ENCODE results near the gene NDFIP2. TPM values are rescaled to one million over a fixed set of nuclear protein-coding genes. Genes with fewer than 3 reads are reported as not detected.
A peak's percentile ranks its signal among the peaks of the same experiment; 100 is the strongest.

The NDFIP2 gene
- total RNA-seq, 5 donors from 2014 or later (not counting 1 experiment from before 2014, with no cell fraction given), result 3.1 to 6.8 (median 5.0) TPM

DNA sequence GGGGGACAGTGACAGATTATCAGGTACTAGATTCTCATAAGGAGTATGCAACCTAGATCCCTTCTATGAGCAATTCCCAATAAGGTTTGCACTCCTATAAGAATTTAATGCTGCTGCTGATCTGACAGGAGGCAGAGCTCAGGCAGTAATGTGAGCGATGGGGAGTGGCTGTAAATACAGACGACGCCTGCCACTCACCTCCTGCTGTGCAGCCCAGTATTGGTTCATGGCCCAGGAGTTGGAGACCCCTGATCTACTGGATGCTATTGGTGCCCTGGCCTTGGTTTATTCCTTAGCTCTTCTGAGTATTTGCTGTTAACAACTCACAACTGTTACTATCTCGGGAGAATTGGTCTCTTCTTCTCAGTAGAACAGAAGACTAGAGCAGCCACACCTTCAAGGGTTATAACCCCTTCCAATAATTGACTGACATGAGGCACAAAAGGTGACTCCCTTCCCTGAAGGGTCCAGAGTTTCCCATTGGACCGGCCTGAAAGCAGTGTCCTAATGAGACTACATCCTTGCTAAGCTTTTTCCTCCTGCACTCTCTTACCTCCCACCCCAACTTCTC lies 39.9 kb upstream of the NDFIP2 start:
- WGBS (ENCODE audit: insufficient coverage), result 100% methylated on average over 3 of the region's 5 CpGs
- H3K4me1 ChIP-seq (ENCODE audit: control insufficient read depth in 1 of 2, extremely low read depth in 1 of 2, insufficient read depth in 2 of 2, low read length in 2 of 2), result peaks cover 0 to 2% of the 10 kb centered on the region in 2 experiments
- Mint-ChIP-seq H3K27ac (no peak overlapping the region), H3K9me3 (no peaks in the 10 kb centered on the region), H3K36me3 (no peaks in the 10 kb centered on the region), H3K4me3 (no peak overlapping the region), H3K27me3 (peaks cover 0 to 2% of the 10 kb centered on the region in 2 donors), H3K4me1 (peaks cover under 1 to 8% (median 4%) of the 10 kb centered on the region in 3 donors)
- no peak overlapping the region for H3K27ac ChIP-seq (ENCODE audit: low read length)
- H3K27me3 ChIP-seq (replicated peaks in 1 of 2; ENCODE audit: control insufficient read depth in 2 of 2, extremely low read depth in 1 of 2, insufficient read depth in 2 of 2, low read length in 1 of 2), result no peaks in the 10 kb centered on the region
- H3K4me3 ChIP-seq (ENCODE audit: control insufficient read depth in 1 of 2, extremely low read depth in 1 of 2, low read length in 1 of 2), result no peak overlapping the region
- H3K9me3 ChIP-seq, result no peaks in the 10 kb centered on the region
- ATAC-seq (replicated peaks in 1 of 4), result no peak
- DNase-seq, result no peak
- ChIA-PET CTCF (interaction anchor here in 1 of 2 donors (0.9 to 2.1 kb wide), 2 partner anchors 17 to 92 kb away, joined by 4 to 6 read pairs; no protein-coding TSS in a partner anchor), POLR2A (no interaction called here)
- H3K36me3 ChIP-seq (ENCODE audit: control insufficient read depth in 2 of 2, extremely low read depth in 1 of 2, insufficient read depth in 1 of 2, low read length in 1 of 2), result no peaks in the 10 kb centered on the region

DNA sequence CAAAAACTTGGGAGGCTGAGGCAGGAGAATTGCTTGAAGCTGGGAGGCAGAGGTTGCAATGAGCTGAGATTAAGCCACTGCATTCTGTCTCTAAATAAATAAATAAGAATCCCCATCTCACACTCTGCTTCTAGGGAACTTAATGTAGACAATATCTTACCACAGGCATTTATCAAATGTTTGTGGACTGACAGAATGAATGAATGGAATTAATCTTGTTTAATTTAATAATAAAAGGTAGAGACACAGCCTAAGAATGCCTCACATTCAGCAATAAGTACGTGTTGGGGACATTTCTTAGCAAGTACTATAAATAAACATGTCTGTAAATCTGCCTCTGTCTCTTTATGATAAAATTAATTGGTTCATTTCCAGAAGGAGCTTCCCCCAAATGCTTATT lies 38.7 kb upstream of the NDFIP2 start:
- ChIA-PET CTCF (interaction anchor here in 1 of 2 donors (0.9 to 2.1 kb wide), 2 partner anchors 18 to 91 kb away, joined by 4 to 6 read pairs; no protein-coding TSS in a partner anchor), POLR2A (interaction anchor here in 1 of 2 donors (0.6 kb wide), 1 partner anchor 15 kb away, joined by 4 read pairs; no protein-coding TSS in a partner anchor)
- no peak overlapping the region for H3K4me3 ChIP-seq (ENCODE audit: control insufficient read depth in 1 of 2, extremely low read depth in 1 of 2, low read length in 1 of 2)
- no CpG with 5 or more reads among the region's 1 CpG for WGBS (ENCODE audit: insufficient coverage)
- H3K27ac ChIP-seq (ENCODE audit: low read length), result no peak overlapping the region
- H3K36me3 Mint-ChIP-seq, result no peaks in the 10 kb centered on the region
- H3K4me1 ChIP-seq (ENCODE audit: control insufficient read depth in 1 of 2, extremely low read depth in 1 of 2, insufficient read depth in 2 of 2, low read length in 2 of 2), result peaks cover 4 to 6% of the 10 kb centered on the region in 2 experiments
- no peaks in the 10 kb centered on the region for H3K27me3 ChIP-seq (replicated peaks in 1 of 2; ENCODE audit: control insufficient read depth in 2 of 2, extremely low read depth in 1 of 2, insufficient read depth in 2 of 2, low read length in 1 of 2)
- no peaks in the 10 kb centered on the region for H3K9me3 ChIP-seq
- ATAC-seq (replicated peaks in 1 of 4), result no peak
- H3K4me3 Mint-ChIP-seq, result no peak overlapping the region
- no peaks in the 10 kb centered on the region for H3K9me3 Mint-ChIP-seq
- H3K27ac Mint-ChIP-seq, result no peak overlapping the region
- DNase-seq, result no peak
- H3K36me3 ChIP-seq (ENCODE audit: control insufficient read depth in 2 of 2, extremely low read depth in 1 of 2, insufficient read depth in 1 of 2, low read length in 1 of 2), result no peaks in the 10 kb centered on the region
- peaks cover 0 to 2% of the 10 kb centered on the region in 2 donors for H3K27me3 Mint-ChIP-seq
- peaks cover 9 to 15% (median 11%) of the 10 kb centered on the region in 3 donors for H3K4me1 Mint-ChIP-seq

DNA sequence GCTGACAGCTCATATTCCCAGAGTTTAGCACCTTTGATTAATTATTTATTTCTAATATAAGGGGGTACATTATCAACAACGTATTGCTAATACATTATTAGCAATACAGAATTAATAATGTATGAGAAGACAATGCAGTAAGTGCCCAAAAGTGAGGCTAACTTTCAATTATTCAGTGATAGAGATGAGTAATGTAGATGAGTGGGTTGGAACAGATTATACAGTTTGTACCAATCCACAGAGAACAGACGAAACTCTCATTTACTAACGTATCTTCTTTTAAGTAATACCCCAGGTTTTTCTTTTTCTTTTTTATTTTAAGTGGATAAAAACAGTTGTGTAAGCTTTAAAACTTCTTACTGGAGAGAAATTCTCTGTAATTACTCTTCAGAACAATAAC lies 38.2 kb upstream of the NDFIP2 start:
- ChIA-PET CTCF (interaction anchor here in 1 of 2 donors (2.1 kb wide), 1 partner anchor 90 kb away, joined by 6 read pairs; no protein-coding TSS in a partner anchor), POLR2A (interaction anchor here in 1 of 2 donors (0.6 kb wide), 1 partner anchor 15 kb away, joined by 4 read pairs; no protein-coding TSS in a partner anchor)
- no peaks in the 10 kb centered on the region for H3K9me3 ChIP-seq
- Mint-ChIP-seq H3K4me1 (peaks cover 12 to 18% (median 14%) of the 10 kb centered on the region in 3 donors), H3K27ac (no peak overlapping the region), H3K27me3 (peaks cover 0 to 2% of the 10 kb centered on the region in 2 donors), H3K36me3 (no peaks in the 10 kb centered on the region), H3K4me3 (no peak overlapping the region), H3K9me3 (no peaks in the 10 kb centered on the region)
- H3K4me1 ChIP-seq (ENCODE audit: control insufficient read depth in 1 of 2, extremely low read depth in 1 of 2, insufficient read depth in 2 of 2, low read length in 2 of 2), result peaks cover 4 to 6% of the 10 kb centered on the region in 2 experiments
- no peak overlapping the region for H3K4me3 ChIP-seq (ENCODE audit: control insufficient read depth in 1 of 2, extremely low read depth in 1 of 2, low read length in 1 of 2)
- no peak for DNase-seq
- H3K36me3 ChIP-seq (ENCODE audit: control insufficient read depth in 2 of 2, extremely low read depth in 1 of 2, insufficient read depth in 1 of 2, low read length in 1 of 2), result no peaks in the 10 kb centered on the region
- no peak overlapping the region for H3K27ac ChIP-seq (ENCODE audit: low read length)
- no CpG with 5 or more reads among the region's 3 CpGs for WGBS (ENCODE audit: insufficient coverage)
- no peak for ATAC-seq (replicated peaks in 1 of 4)
- H3K27me3 ChIP-seq (replicated peaks in 1 of 2; ENCODE audit: control insufficient read depth in 2 of 2, extremely low read depth in 1 of 2, insufficient read depth in 2 of 2, low read length in 1 of 2), result no peaks in the 10 kb centered on the region

DNA sequence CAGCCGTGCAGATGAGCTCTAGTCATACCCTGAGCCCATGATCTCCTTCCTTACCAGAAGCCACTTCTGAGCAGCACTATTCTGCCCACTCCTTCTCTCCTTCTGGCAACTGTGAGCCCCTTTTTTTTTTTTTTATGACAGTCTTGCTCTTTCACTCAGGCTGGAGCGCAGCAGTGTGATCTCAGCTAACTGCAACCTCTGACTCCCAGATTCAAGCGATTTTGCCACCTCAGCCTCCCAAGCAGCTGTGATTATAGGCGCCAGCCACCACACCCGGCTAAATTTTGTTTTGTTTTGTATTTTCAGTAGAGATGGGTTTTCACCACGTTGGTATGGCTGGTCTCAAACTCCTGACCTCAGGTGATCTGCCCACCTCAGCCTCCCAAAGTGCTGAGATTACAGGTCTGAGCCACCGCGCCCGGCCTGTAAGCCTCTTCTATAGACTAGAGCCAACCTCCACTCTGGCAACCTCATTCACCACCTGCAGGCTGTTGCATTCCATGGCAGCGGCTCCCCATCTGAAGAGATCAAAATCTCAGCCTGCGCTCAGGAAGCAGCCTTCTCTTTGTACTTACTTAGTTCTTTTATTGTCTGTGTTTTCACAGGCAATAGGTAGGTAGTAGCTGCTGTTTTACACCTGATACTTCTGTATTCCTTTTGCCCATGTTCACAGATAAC lies 34.8 kb upstream of the NDFIP2 start:
- ATAC-seq (replicated peaks in 1 of 4) (peak; percentile 60 to 93 (median 62)), DNase-seq (peak in 8 of 35 experiments; percentile 4 to 29 (median 9))
- Mint-ChIP-seq H3K9me3 (no peaks in the 10 kb centered on the region), H3K27me3 (peaks cover 0 to 2% of the 10 kb centered on the region in 2 donors), H3K27ac (peak overlapping the region in 1 of 2 donors; percentile 17), H3K36me3 (no peaks in the 10 kb centered on the region), H3K4me3 (no peak overlapping the region), H3K4me1 (peaks cover 34 to 40% (median 40%) of the 10 kb centered on the region in 3 donors)
- WGBS (ENCODE audit: insufficient coverage), result 57% methylated on average over 4 of the region's 11 CpGs
- no peak overlapping the region for H3K4me3 ChIP-seq (ENCODE audit: control insufficient read depth in 1 of 2, extremely low read depth in 1 of 2, low read length in 1 of 2)
- no peaks in the 10 kb centered on the region for H3K36me3 ChIP-seq (ENCODE audit: control insufficient read depth in 2 of 2, extremely low read depth in 1 of 2, insufficient read depth in 1 of 2, low read length in 1 of 2)
- no peak overlapping the region for H3K27ac ChIP-seq (ENCODE audit: low read length)
- ChIA-PET CTCF (interaction anchor here (0.6 to 1.0 kb wide), 5 partner anchors 22 to 1325 kb away, joined by 3 to 5 read pairs (median 3); no protein-coding TSS in a partner anchor), POLR2A (no interaction called here)
- H3K4me1 ChIP-seq (ENCODE audit: control insufficient read depth in 1 of 2, extremely low read depth in 1 of 2, insufficient read depth in 2 of 2, low read length in 2 of 2), result peaks cover 11 to 18% of the 10 kb centered on the region in 2 experiments
- no peaks in the 10 kb centered on the region for H3K27me3 ChIP-seq (replicated peaks in 1 of 2; ENCODE audit: control insufficient read depth in 2 of 2, extremely low read depth in 1 of 2, insufficient read depth in 2 of 2, low read length in 1 of 2)
- H3K9me3 ChIP-seq, result no peaks in the 10 kb centered on the region

DNA sequence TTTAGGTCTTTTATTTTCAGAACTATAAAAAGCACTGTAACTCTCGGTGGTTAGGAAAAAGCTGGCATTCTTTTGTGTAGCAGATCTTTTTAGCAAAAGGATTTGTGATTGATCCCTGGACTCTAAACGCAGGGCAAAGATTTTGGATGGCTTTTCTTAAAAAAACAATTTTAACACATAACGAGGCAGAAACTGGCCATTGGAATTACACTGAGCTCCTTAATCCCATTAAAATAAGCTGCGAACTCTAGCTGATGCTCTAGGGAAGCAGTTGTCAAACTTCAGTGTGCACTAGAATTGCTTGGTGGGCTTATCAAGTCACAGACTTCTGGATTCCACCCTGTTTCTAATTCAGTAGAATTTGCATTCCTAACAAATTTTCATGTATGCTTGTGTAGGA lies 33.8 kb upstream of the NDFIP2 start:
- DNase-seq, result no peak
- Histone ChIP-seq H3K9me3 (no peaks in the 10 kb centered on the region), H3K4me3 (ENCODE audit: control insufficient read depth in 1 of 2, extremely low read depth in 1 of 2, low read length in 1 of 2) (no peak overlapping the region), H3K27me3 (replicated peaks in 1 of 2; ENCODE audit: control insufficient read depth in 2 of 2, extremely low read depth in 1 of 2, insufficient read depth in 2 of 2, low read length in 1 of 2) (no peaks in the 10 kb centered on the region), H3K27ac (ENCODE audit: low read length) (no peak overlapping the region), H3K36me3 (ENCODE audit: control insufficient read depth in 2 of 2, extremely low read depth in 1 of 2, insufficient read depth in 1 of 2, low read length in 1 of 2) (no peaks in the 10 kb centered on the region), H3K4me1 (ENCODE audit: control insufficient read depth in 1 of 2, extremely low read depth in 1 of 2, insufficient read depth in 2 of 2, low read length in 2 of 2) (peaks cover 18 to 24% of the 10 kb centered on the region in 2 experiments)
- no peak overlapping the region for H3K27ac Mint-ChIP-seq
- peaks cover 45 to 50% (median 50%) of the 10 kb centered on the region in 3 donors for H3K4me1 Mint-ChIP-seq
- H3K4me3 Mint-ChIP-seq, result no peak overlapping the region
- ChIA-PET POLR2A (no interaction called here), CTCF (interaction anchor here (0.6 to 1.0 kb wide), 6 partner anchors 9 to 175 kb away, joined by 3 to 7 read pairs (median 3); no protein-coding TSS in a partner anchor)
- H3K9me3 Mint-ChIP-seq, result no peaks in the 10 kb centered on the region
- WGBS (ENCODE audit: insufficient coverage), result no CpG with 5 or more reads among the region's 4 CpGs
- no peaks in the 10 kb centered on the region for H3K27me3 Mint-ChIP-seq
- no peaks in the 10 kb centered on the region for H3K36me3 Mint-ChIP-seq
- ATAC-seq (replicated peaks in 1 of 4), result no peak

DNA sequence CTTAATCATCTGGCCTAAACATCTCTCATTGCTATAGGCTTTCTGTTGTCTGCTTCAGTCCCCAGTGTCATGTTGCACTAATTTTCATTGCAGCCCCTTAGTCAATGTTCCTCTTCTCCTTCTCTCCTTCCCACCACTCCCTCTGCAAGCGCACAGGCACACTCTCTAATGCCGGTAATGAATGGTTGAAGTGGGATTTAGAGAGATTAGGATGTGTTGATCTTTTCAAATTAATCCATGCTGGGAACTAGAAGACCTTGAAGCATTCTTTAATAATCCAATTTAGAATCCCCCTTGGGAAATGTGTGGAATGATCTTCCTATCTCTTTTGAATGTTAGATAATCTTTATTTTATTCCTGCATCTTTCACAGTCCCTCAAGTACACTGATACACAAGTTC lies 33.2 kb upstream of the NDFIP2 start:
- Histone ChIP-seq H3K9me3 (no peaks in the 10 kb centered on the region), H3K36me3 (ENCODE audit: control insufficient read depth in 2 of 2, extremely low read depth in 1 of 2, insufficient read depth in 1 of 2, low read length in 1 of 2) (no peaks in the 10 kb centered on the region), H3K4me3 (ENCODE audit: control insufficient read depth in 1 of 2, extremely low read depth in 1 of 2, low read length in 1 of 2) (no peak overlapping the region), H3K27ac (ENCODE audit: low read length) (no peak overlapping the region), H3K4me1 (ENCODE audit: control insufficient read depth in 1 of 2, extremely low read depth in 1 of 2, insufficient read depth in 2 of 2, low read length in 2 of 2) (peaks cover 18 to 24% of the 10 kb centered on the region in 2 experiments), H3K27me3 (replicated peaks in 1 of 2; ENCODE audit: control insufficient read depth in 2 of 2, extremely low read depth in 1 of 2, insufficient read depth in 2 of 2, low read length in 1 of 2) (no peaks in the 10 kb centered on the region)
- H3K4me1 Mint-ChIP-seq, result peaks cover 51 to 56% (median 56%) of the 10 kb centered on the region in 3 donors
- ChIA-PET POLR2A (no interaction called here), CTCF (no interaction called here)
- no peak for ATAC-seq (replicated peaks in 1 of 4)
- H3K4me3 Mint-ChIP-seq, result no peak overlapping the region
- DNase-seq, result no peak
- H3K27ac Mint-ChIP-seq, result no peak overlapping the region
- H3K9me3 Mint-ChIP-seq, result no peaks in the 10 kb centered on the region
- no peaks in the 10 kb centered on the region for H3K36me3 Mint-ChIP-seq
- no peaks in the 10 kb centered on the region for H3K27me3 Mint-ChIP-seq
- WGBS (ENCODE audit: insufficient coverage), result no CpG with 5 or more reads among the region's 2 CpGs
